Astrocyte (in vitro differentiated cells and primary cell): ENCODE measurements around the gene UGGT2. TPM values are rescaled to one million over a fixed set of nuclear protein-coding genes. Genes with fewer than 3 reads are reported as not detected.

Experiments used
- DNase-seq: peaks from one replicate; pipeline ENCODE4 v3.0.0-alpha.2; 2010; ENCODE audit warnings: low read depth
- FAIRE-seq: peaks from 2 replicates; lab custom pipeline; 2011; peaks lifted over from hg19 to GRCh38; lab: Jason Lieb, UNC
- H2AFZ ChIP-seq: 2 replicates; pipeline ENCODE4 v1.6.0; 2012; ENCODE audit warnings: low read depth, low read length, inconsistent platforms
- H3K27ac ChIP-seq: 2 replicates; pipeline ENCODE4 v1.5.1; 2011; ENCODE audit warnings: low read depth, low read length, inconsistent platforms
- H3K27me3 ChIP-seq: 2 replicates; pipeline ENCODE4 v1.6.0; 2011; ENCODE audit warnings: low read length, inconsistent platforms; ENCODE audit not compliant: insufficient read depth
- H3K36me3 ChIP-seq: 2 replicates; pipeline ENCODE4 v1.5.1; 2011; ENCODE audit warnings: low read length, inconsistent platforms; ENCODE audit not compliant: insufficient read depth
- H3K4me1 ChIP-seq: 2 replicates; pipeline ENCODE4 v1.5.1; 2011; ENCODE audit warnings: low read length, inconsistent platforms; ENCODE audit not compliant: insufficient read depth
- H3K4me2 ChIP-seq: 2 replicates; pipeline ENCODE4 v1.6.0; 2012; ENCODE audit warnings: low read length, inconsistent platforms
- H3K4me3 ChIP-seq: 2 replicates; pipeline ENCODE4 v1.5.1; 2011; ENCODE audit warnings: low read depth, mild to moderate bottlenecking, low read length, inconsistent platforms; ENCODE audit not compliant: insufficient read depth
- H3K79me2 ChIP-seq: 2 replicates; pipeline ENCODE4 v1.6.0; 2012; ENCODE audit warnings: mild to moderate bottlenecking, low read length, inconsistent platforms; ENCODE audit not compliant: insufficient read depth
- H3K9ac ChIP-seq: 2 replicates; pipeline ENCODE4 v1.6.0; 2012; ENCODE audit warnings: mild to moderate bottlenecking, low read length, inconsistent platforms
- H3K9me3 ChIP-seq: 2 replicates; pipeline ENCODE4 v1.5.1; 2012; ENCODE audit warnings: low read depth, mild to moderate bottlenecking, low read length, inconsistent platforms; ENCODE audit not compliant: insufficient read depth
- H4K20me1 ChIP-seq: 2 replicates; pipeline ENCODE4 v1.6.0; 2012; ENCODE audit warnings: low read length, inconsistent platforms; ENCODE audit not compliant: insufficient read depth
- H3K27ac Mint-ChIP-seq: one replicate; pipeline ENCODE4 v1.8.0; 2021; ENCODE audit warnings: mild to moderate bottlenecking, mixed read lengths; ENCODE audit not compliant: unreplicated experiment
- H3K27me3 Mint-ChIP-seq: one replicate; pipeline ENCODE4 v1.8.0; 2021; ENCODE audit warnings: low read depth, mixed read lengths; ENCODE audit not compliant: unreplicated experiment
- H3K36me3 Mint-ChIP-seq: one replicate; pipeline ENCODE4 v1.8.0; 2021; ENCODE audit warnings: low read depth, mixed read lengths; ENCODE audit not compliant: unreplicated experiment
- H3K4me1 Mint-ChIP-seq: one replicate; pipeline ENCODE4 v1.8.0; 2021; ENCODE audit warnings: low read depth, mixed read lengths; ENCODE audit not compliant: unreplicated experiment
- H3K4me3 Mint-ChIP-seq: one replicate; pipeline ENCODE4 v1.8.0; 2021; ENCODE audit warnings: mild to moderate bottlenecking, moderate library complexity, mixed read lengths; ENCODE audit not compliant: unreplicated experiment
- H3K9me3 Mint-ChIP-seq: one replicate; pipeline ENCODE4 v1.8.0; 2021; ENCODE audit warnings: mild to moderate bottlenecking, mixed read lengths; ENCODE audit not compliant: unreplicated experiment
- CTCF ChIP-seq: IDR thresholded peaks from 2 replicates; pipeline ENCODE4 v1.5.1; 2011; ENCODE audit warnings: low read depth, mild to moderate bottlenecking, inconsistent platforms, low read length, moderate library complexity; ENCODE audit not compliant: insufficient read depth
- EZH2 ChIP-seq: IDR thresholded peaks from 2 replicates; pipeline ENCODE4 v1.6.1; 2012; ENCODE audit warnings: mild to moderate bottlenecking, low read length, inconsistent platforms; ENCODE audit not compliant: insufficient read depth
- total RNA-seq: library from RNA; stranded (reverse); gene quantifications from 2 replicates; pipeline ENCODE4 v1.2.1, GENCODE V29; 2021

Gene UGGT2
- total RNA-seq, 1 donor from 2014 or later = 36.2 TPM

GRCh38 chr13:96032717-96033116 lies 20.5 kb downstream of the UGGT2 start:
- H3K4me1 ChIP-seq = no peaks in the 10 kb centered on the region
- H3K9me3 ChIP-seq = peaks cover 4% of the 10 kb centered on the region
- H3K36me3 ChIP-seq = no peaks in the 10 kb centered on the region
- no peak overlapping the region for H3K27ac Mint-ChIP-seq
- no peak overlapping the region for H3K4me2 ChIP-seq
- no peaks in the 10 kb centered on the region for H3K27me3 ChIP-seq
- DNase-seq = no peak
- H3K27me3 Mint-ChIP-seq = no peaks in the 10 kb centered on the region
- no peak overlapping the region for H3K4me3 ChIP-seq
- peaks cover 68% of the 10 kb centered on the region for H3K79me2 ChIP-seq
- peaks cover 34% of the 10 kb centered on the region for H4K20me1 ChIP-seq
- FAIRE-seq = no peak
- no peak overlapping the region for H3K9ac ChIP-seq
- no peaks in the 10 kb centered on the region for H3K4me1 Mint-ChIP-seq
- no peaks in the 10 kb centered on the region for H3K36me3 Mint-ChIP-seq
- H3K4me3 Mint-ChIP-seq = no peak overlapping the region
- no peaks in the 10 kb centered on the region for H3K9me3 Mint-ChIP-seq
- TF ChIP-seq EZH2 (no peak), CTCF (no peak)
- H2AFZ ChIP-seq = no peak overlapping the region
- no peak overlapping the region for H3K27ac ChIP-seq

- Histone ChIP-seq H3K9ac (no peak overlapping the region), H3K27me3 (no peaks in the 10 kb centered on the region), H4K20me1 (peaks cover 19% of the 10 kb centered on the region), H3K36me3 (no peaks in the 10 kb centered on the region), H3K79me2 (peaks cover 31% of the 10 kb centered on the region), H3K27ac (no peak overlapping the region), H2AFZ (no peak overlapping the region), H3K9me3 (peaks cover 2% of the 10 kb centered on the region), H3K4me1 (peaks cover 3% of the 10 kb centered on the region), H3K4me2 (no peak overlapping the region), H3K4me3 (no peak overlapping the region)
- DNase-seq = no peak
- H3K9me3 Mint-ChIP-seq = no peaks in the 10 kb centered on the region
- no peaks in the 10 kb centered on the region for H3K27me3 Mint-ChIP-seq
- H3K27ac Mint-ChIP-seq = no peak overlapping the region
- TF ChIP-seq CTCF = no peak
- TF ChIP-seq EZH2 = no peak
- H3K36me3 Mint-ChIP-seq = no peaks in the 10 kb centered on the region
- H3K4me3 Mint-ChIP-seq = no peak overlapping the region
- H3K4me1 Mint-ChIP-seq = peaks cover 12% of the 10 kb centered on the region
- FAIRE-seq = no peak
Observed at GRCh38 chr13:96029002-96029401, 24.2 kb downstream of the UGGT2 start.

GRCh38 chr13:96027496-96027895 lies 25.7 kb downstream of the UGGT2 start:
- Mint-ChIP-seq H3K27me3 (no peaks in the 10 kb centered on the region), H3K36me3 (no peaks in the 10 kb centered on the region), H3K4me3 (no peak overlapping the region), H3K9me3 (no peaks in the 10 kb centered on the region), H3K4me1 (peaks cover 12% of the 10 kb centered on the region), H3K27ac (no peak overlapping the region)
- Histone ChIP-seq H2AFZ (no peak overlapping the region), H3K9me3 (no peaks in the 10 kb centered on the region), H3K27ac (no peak overlapping the region), H3K79me2 (peaks cover 16% of the 10 kb centered on the region), H3K27me3 (no peaks in the 10 kb centered on the region), H4K20me1 (peaks cover 4% of the 10 kb centered on the region), H3K4me1 (peaks cover 3% of the 10 kb centered on the region), H3K36me3 (no peaks in the 10 kb centered on the region), H3K9ac (no peak overlapping the region), H3K4me3 (no peak overlapping the region), H3K4me2 (no peak overlapping the region)
- TF ChIP-seq EZH2 (no peak), CTCF (no peak)
- DNase-seq = no peak
- FAIRE-seq = no peak
